A549 (cell line): ENCODE data around the gene BICD2.

ENCODE experiments used
- BHLHE40 ChIP-seq: IDR thresholded peaks from 2 replicates; pipeline ENCODE4 v1.6.1; 2012; ENCODE audit warnings: low read depth, low read length, inconsistent platforms
- EHMT2 ChIP-seq: fragments of 200-600 bp; sonication (generic); IDR thresholded peaks from 2 replicates; pipeline ENCODE4 v1.6.1; 2016; ENCODE audit warnings: antibody characterized with exemption, low read depth, mild to moderate bottlenecking, moderate library complexity
- EP300 ChIP-seq, 2 experiments: fragments of >200 bp; sonication (Bioruptor Twin); formaldehyde crosslinking; IDR thresholded peaks; 2 replicates in 1 of 2; 3 replicates in 1 of 2; pipeline ENCODE4 v1.6.1; 2016 to 2017
- HMGXB4 ChIP-seq: fragments of 250-450 bp; sonication (Bioruptor Pico); IDR thresholded peaks from 2 replicates; pipeline ENCODE4 v1.5.0; 2021; ENCODE audit warnings: mild to moderate bottlenecking, moderate library complexity, borderline replicate concordance
- MAFK ChIP-seq: fragments of 450-650 bp; IDR thresholded peaks from 2 replicates; pipeline ENCODE4 v1.6.1; 2014; ENCODE audit not compliant: partially characterized antibody
- POLR2A ChIP-seq: IDR thresholded peaks from 2 replicates; pipeline ENCODE4 v1.6.1; 2012; ENCODE audit warnings: mild to moderate bottlenecking, low read length
- POLR2AphosphoS2 ChIP-seq: conservative IDR thresholded peaks from 2 replicates; pipeline ENCODE4 v1.6.1; 2012; ENCODE audit warnings: low read length, improper control_type of control experiment, inconsistent platforms

DNA sequence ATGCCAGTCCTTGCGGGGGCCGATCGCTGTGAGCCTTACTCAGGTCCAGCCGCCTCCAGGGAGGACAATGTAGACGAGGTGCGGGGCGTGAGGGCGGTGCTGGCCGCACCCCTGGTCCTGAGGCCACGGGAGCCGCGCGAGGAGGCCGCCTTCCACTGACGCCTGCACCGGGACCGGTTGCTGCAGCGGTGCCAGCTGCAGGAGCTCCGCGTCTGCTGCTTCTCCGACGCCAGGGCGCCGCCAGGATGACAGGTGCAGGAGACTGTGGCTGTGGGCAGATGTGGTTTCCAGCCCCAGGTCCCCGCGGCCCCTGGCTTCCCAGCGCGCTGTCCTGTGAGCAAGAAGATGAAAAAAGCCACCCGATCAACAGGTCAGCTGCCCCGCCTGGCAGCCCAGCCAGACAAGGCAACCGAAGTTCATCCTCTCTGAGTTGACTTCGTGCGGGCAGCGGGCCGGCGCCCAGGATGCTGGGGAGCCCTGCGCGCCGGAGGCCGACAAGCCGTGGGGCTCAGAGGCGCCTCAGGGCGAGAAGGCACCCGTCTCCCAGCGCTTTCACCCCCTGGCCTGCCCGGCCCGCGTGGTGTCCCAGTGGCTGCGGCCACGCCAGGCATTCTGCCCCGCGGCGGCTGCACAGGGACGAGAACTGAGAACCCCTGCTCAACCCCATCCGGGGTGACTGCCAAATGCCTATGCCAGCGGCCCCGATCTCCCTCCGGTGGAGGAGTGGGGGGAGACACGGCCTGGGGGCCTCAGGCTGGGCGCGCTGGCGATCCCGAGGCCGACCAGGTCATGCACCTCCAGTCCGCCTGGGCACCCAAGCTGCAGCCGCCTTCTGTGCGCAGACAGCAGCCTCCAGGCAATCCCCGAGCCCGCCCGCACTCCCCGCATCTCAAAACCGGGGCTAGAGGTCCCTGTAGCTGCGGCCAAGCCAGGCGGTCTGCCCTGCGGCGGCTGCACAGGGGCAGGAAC lies 43.4 kb upstream of the BICD2 start:
- TF ChIP-seq EP300 (IDR thresholded peaks at IDR 0.05): no peak
- no peak for TF ChIP-seq POLR2AphosphoS2
- TF ChIP-seq BHLHE40: no peak
- no peak for TF ChIP-seq POLR2A
- TF ChIP-seq MAFK: no peak
- no peak for TF ChIP-seq HMGXB4
- TF ChIP-seq EHMT2: no peak
